Cardiac muscle cell (in vitro differentiated cells and primary cell): ENCODE data around the gene YWHAQ. TPM values are rescaled to one million over a fixed set of nuclear protein-coding genes. Genes with fewer than 3 reads are reported as not detected.
A peak's percentile ranks its signal among the peaks of the same experiment; 100 is the strongest.

Source experiments
- DNase-seq, 2 donors: peaks; one replicate each; pipeline versions ENCODE4 v3.0.0 to v3.0.0-alpha.2; 2010 to 2017; ENCODE audit warnings: low read depth in 1 of 2, low spot score in 1 of 2
- H3K27ac ChIP-seq: fragments of 200-600 bp; sonication (generic); 2 replicates; pipeline ENCODE4 v1.5.1; 2016
- H3K27me3 ChIP-seq: fragments of 200-600 bp; sonication (generic); 2 replicates; pipeline ENCODE4 v1.6.0; 2016; ENCODE audit warnings: control low read depth
- H3K36me3 ChIP-seq: fragments of 200-600 bp; sonication (generic); 2 replicates; pipeline ENCODE4 v1.5.1; 2016; ENCODE audit warnings: control low read depth
- H3K4me1 ChIP-seq: fragments of 200-600 bp; sonication (generic); 2 replicates; pipeline ENCODE4 v1.8.1; 2017; ENCODE audit warnings: low read depth, mild to moderate bottlenecking, mixed run types
- H3K4me3 ChIP-seq: fragments of 200-600 bp; sonication (generic); 2 replicates; pipeline ENCODE4 v1.5.1; 2016; ENCODE audit warnings: mild to moderate bottlenecking
- H3K9me3 ChIP-seq: fragments of 200-600 bp; sonication (generic); 2 replicates; pipeline ENCODE4 v1.5.1; 2017; ENCODE audit warnings: low read depth, mild to moderate bottlenecking, control low read depth
- CTCF ChIP-seq: IDR thresholded peaks from 2 replicates; pipeline ENCODE4 v1.5.1; 2012; ENCODE audit warnings: low read depth, mild to moderate bottlenecking, low read length
- polyA plus RNA-seq: library from polyadenylated mRNA; unstranded; fragments of >200 nt; fragmentation: Nextera tagmentation; extraction: Ambion mirVana; gene quantifications from 2 replicates; pipeline ENCODE4 v1.2.1, GENCODE V29; 2016
- total RNA-seq: library from RNA; depleted of rRNA; stranded (reverse); fragments of >200 nt; gene quantifications from 2 replicates; pipeline ENCODE4 v1.2.3, GENCODE V29; 2016

YWHAQ gene
- total and polyA plus RNA-seq, 2 experiments from 2014 or later, result 240 to 455 TPM

GRCh38 chr2:9674891-9675414 lies 44.2 kb upstream of the YWHAQ start:
- Histone ChIP-seq H3K36me3 (no peaks in the 10 kb centered on the region), H3K27me3 (no peaks in the 10 kb centered on the region), H3K9me3 (no peaks in the 10 kb centered on the region), H3K4me3 (no peak overlapping the region), H3K27ac (no peak overlapping the region), H3K4me1 (no peaks in the 10 kb centered on the region)
- TF ChIP-seq CTCF, result no peak
- DNase-seq, result no peak

- Histone ChIP-seq H3K36me3 (no peaks in the 10 kb centered on the region), H3K9me3 (no peaks in the 10 kb centered on the region), H3K27me3 (no peaks in the 10 kb centered on the region), H3K4me1 (no peaks in the 10 kb centered on the region), H3K4me3 (no peak overlapping the region), H3K27ac (no peak overlapping the region)
- no peak for DNase-seq
- no peak for TF ChIP-seq CTCF
Observed at GRCh38 chr2:9673914-9674481, 43.2 kb upstream of the YWHAQ start.

GRCh38 chr2:9668687-9669345 lies 38.0 kb upstream of the YWHAQ start:
- H3K36me3 ChIP-seq, result no peaks in the 10 kb centered on the region
- no peak for TF ChIP-seq CTCF
- H3K4me1 ChIP-seq, result no peaks in the 10 kb centered on the region
- H3K27me3 ChIP-seq, result no peaks in the 10 kb centered on the region
- DNase-seq, result no peak
- no peaks in the 10 kb centered on the region for H3K9me3 ChIP-seq
- no peak overlapping the region for H3K27ac ChIP-seq
- no peak overlapping the region for H3K4me3 ChIP-seq

- H3K27ac ChIP-seq, result no peak overlapping the region
- no peak for TF ChIP-seq CTCF
- no peaks in the 10 kb centered on the region for H3K9me3 ChIP-seq
- no peak overlapping the region for H3K4me3 ChIP-seq
- H3K4me1 ChIP-seq, result no peaks in the 10 kb centered on the region
- no peaks in the 10 kb centered on the region for H3K27me3 ChIP-seq
- no peaks in the 10 kb centered on the region for H3K36me3 ChIP-seq
- DNase-seq, result no peak
Observed at GRCh38 chr2:9667826-9668225, 37.0 kb upstream of the YWHAQ start.

- Histone ChIP-seq H3K27me3 (no peaks in the 10 kb centered on the region), H3K27ac (no peak overlapping the region), H3K4me3 (no peak overlapping the region), H3K9me3 (no peaks in the 10 kb centered on the region), H3K4me1 (no peaks in the 10 kb centered on the region), H3K36me3 (no peaks in the 10 kb centered on the region)
- no peak for TF ChIP-seq CTCF
- peak in 1 of 2 donors; percentile 36 for DNase-seq
Observed at GRCh38 chr2:9666306-9666705, 35.5 kb upstream of the YWHAQ start.
